Hematopoietic multipotent progenitor cell treated with erythropoietin and hydrocortisone succinate and interleukin-3 and kit ligand, for 6 days (in vitro differentiated cells): ENCODE measurements around the gene WDCP.
"Not testable (repeated sequence)": the region's sequence is repeated elsewhere in the genome, so short reads cannot be mapped to it uniquely, and the experiment has no call there.

ENCODE experiments used
- DNase-seq: peaks from one replicate; pipeline ENCODE4 v3.0.0-alpha.2; 2015

The WDCP gene

DNA sequence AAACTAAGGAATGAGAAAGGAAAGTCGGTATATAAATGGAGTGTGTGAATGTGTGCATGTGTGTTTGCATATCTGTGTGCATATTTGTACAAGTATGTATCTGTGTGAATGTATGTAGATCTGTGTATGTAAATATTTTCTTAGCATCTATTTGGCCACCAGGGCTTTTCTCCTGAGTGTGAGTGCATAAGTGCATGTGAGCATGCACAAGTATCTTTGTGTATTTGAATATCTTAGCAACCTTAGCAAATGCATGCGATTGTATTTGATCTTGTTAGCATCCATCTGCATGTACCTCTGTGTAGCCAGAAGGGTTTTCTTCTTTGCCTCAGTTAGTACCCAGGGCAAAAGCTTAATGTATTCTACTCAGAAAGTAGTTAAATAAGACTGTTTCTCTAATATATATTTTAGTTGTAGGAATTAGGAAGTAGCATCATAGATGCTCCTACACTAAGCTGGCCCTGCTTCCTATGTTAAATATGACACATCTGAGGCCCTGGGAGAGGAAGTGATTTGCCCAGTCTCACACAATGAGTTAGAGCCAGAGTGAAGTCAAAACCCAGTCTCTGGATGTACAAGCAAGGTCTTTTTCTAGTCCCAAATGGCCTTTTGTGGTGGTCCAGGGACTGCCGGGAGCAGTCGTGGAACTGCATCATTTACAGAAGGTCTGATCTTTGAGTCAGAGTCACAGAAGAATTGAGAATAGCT lies 11.5 kb upstream of the WDCP start:
- DNase-seq = no peak

DNA sequence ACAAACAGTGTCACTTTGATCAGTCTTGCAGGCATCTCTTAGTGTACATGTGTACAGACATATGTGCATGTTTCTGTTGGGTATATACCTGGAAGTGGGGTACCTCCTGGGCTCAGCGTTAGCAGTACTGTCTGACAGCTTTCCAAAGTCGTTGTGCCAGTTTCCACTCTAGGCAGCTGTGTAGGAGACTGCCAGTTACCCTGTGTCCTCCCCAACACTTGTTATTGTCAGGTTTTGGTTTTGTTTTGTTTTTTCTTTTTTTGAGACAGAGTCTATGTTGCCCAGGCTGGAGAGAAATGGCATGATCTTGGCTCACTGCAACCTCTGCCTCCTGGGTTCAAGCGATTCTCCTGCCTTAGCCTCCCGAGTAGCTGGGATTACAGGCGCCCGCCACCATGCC lies 8.6 kb upstream of the WDCP start:
- DNase-seq = no peak

DNA sequence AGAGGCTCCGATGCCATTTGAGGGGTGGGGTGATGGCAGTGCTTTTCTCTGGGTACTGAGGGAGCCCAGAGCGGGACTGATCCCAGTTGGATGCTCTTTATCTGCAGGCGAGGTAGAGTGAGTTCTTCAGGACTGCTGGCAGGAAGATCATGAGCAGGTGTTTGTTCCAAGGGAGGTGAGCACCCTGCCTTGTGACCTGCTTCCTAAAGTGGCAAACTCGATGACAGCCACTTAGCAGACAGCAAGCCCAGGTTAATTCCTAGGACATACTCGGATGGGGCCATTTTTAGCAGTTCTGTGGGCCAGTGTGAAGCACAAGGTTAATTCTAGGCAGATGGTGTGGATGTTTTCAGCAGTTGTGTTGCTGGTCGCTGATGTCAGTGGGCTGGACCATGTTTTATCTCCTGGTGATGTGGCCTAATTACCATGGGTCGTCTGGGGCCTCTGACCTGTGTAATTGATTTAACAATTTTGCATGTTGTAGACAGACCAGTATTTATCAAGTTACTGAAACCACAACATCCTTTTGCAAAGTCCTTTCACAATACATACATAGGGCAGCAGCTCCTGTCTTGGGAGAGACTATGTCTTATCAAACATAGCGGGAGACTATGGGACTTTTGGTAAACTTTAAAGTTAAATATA lies 7.3 kb upstream of the WDCP start:
- peak; percentile 50 for DNase-seq

- no peak for DNase-seq
Measured at GRCh38 chr2:24052951-24053350, 5.8 kb upstream of the WDCP start.

- DNase-seq = no peak
Measured at GRCh38 chr2:24051833-24052232, 4.6 kb upstream of the WDCP start.

DNA sequence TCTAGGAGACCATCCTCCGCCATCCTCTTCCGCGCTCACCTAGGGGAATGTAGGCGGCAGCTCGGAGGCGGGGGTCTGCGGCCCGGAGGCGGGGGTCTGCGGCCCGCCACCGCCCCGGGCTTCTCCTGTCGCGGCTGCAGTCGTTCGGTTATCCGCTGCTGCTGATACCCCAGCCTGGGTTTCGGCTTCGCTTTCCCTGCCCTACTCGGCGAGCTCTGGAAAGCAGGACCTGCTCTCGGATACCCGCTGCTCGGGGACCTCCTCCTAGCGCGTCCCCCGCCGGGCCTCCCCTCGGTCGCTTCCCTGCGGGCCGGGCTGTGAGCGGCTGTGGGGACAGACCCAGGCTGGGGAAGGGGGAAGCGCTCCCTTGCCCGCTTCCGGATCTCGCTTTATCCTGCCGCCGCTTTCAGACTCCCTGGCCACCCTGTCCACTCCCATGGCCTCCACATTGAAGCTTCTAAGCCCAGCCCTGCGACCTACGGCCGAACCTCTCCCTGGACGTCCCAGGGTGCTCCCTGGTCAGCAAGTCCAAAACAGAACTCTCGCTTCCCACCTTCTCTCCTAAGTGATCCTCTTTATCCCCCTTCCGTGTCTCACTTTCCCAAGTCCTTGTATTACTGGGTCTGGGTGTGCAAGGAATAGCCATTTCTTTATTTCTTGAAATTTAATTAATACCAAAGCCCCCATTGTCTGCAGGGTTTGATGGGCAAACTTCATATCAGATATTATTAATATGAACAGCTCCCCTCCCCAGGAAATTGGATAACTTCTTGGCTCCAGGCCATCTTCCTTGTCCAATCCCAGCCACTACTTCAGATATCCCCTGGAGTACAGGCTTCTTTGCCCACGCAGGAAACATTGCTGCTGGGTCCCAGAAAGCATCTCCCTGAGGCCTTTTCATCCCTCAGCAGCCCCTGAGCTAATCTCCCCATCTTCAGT lies 3.1 kb upstream of the WDCP start:
- DNase-seq = no peak

DNA sequence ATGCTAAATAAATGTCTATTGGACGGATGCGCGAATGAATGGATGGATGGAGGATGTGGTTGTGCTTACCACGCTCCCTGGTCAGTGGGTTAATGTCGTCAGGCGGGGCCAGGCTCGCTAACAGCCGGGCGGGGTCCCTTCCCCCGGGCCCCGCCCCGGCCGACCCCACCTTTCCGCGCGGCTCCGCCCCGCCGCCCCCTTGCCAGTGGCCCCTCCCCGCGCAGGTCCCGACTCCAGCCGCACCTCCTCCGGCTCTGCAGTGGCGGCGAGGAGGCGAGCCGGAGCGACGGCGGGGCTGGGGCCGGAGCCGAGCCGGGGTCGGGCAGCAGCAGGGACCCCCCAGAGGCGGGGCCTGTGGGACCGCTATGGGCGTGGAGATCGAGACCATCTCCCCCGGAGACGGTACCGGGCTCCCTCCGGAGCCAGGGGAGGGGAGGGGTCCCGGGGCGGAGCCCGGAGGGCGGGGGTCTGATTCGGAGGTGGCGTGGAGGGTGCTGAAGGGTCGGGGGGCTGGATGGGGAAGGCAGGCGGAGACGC lies 2.4 kb upstream of the WDCP start, which contains the start of gene FKBP1B:
Gene FKBP1B (plus strand): TSS at position 257 of the 537 bp plus-strand sequence. CDS start 109 bp downstream, at position 366.
- peak; percentile 80 for DNase-seq

GRCh38 chr2:24048769-24049484 lies 1.7 kb upstream of the WDCP start:
- DNase-seq = peak; percentile 49

- DNase-seq = no peak
Measured at GRCh38 chr2:24047703-24048033, 477 bp upstream of the WDCP start.

GRCh38 chr2:24046599-24046929 lies 627 bp downstream of the WDCP start:
- DNase-seq = no peak

- no peak for DNase-seq
Measured at GRCh38 chr2:24045511-24046508, 1.4 kb downstream of the WDCP start.

GRCh38 chr2:24043133-24043532 lies 4.1 kb downstream of the WDCP start:
- not testable (repeated sequence) for DNase-seq

DNA sequence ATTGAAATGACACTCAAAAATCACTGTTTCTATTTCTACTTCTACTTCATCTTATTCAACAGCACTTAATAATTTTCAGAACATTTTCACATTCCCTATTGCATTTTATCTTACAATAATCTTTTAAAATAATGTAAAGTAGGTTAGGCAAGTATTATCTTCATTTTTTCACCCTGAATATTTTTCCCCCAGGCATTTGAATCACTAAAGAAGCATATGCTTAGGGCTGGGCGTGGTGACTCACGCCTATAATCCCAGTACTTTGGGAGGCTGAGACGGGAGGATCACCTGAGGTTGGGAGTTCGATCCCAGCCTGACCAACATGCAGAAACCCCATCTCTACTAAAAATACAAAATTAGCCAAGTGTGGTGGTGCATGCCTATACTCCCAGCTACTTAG lies 6.7 kb downstream of the WDCP start:
- no peak for DNase-seq

DNA sequence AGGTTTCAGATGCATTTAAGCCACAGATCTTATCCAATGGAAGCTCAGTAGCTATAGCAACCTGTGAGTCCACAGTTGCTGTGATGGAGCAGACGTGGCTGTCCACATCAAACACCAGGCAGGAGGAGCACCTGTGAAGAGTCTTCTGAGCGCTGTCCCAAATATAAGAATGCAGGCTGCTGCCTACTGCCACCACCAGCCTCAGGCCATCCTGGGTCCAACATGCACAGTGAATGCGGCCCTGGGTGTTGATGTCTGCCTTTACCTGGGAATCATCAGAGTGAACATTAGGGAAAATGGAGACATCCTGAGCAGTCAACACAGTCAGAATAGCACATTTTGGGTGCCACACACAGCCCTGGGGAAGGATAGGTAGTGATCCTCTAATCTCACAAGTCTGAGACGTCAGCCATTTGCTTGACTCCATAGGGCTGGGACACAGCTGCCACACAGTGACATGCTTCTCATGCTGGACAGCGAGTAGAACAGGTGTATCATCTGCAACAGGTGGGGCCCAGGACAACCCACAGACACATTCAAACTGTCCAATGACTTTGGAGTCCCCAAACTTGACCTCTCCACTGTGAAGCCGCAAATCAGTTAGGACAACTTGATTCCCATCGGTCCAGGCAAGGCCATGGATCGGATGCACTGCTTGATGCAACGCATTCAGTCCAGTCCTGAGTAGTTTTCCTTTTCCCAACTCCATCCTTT lies 8.2 kb downstream of the WDCP start:
- no peak for DNase-seq

- no peak for DNase-seq
Measured at GRCh38 chr2:24026233-24026632, 21.0 kb downstream of the WDCP start.

GRCh38 chr2:24024996-24025663 lies 22.1 kb downstream of the WDCP start:
- DNase-seq = no peak

DNA sequence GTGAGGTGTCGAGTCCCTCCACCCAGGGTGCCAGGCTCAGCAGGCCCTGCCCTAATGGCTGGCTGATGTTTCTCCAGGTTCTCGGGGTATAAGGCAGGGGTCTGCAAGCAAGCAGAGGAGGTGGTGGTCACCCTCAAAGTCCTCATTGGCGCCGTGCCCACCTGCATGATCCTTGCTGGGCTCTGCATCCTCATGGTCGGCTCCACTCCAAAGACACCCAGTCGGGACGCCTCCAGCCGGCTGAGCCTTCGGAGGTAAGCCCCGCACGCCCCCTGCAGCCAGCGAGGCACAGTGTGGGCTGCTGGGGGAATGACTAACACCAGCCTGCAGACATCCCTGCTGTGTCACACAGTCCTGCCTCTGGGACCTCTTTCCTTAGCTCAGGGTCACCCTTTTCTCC lies 23.2 kb downstream of the WDCP start:
- no peak for DNase-seq

DNA sequence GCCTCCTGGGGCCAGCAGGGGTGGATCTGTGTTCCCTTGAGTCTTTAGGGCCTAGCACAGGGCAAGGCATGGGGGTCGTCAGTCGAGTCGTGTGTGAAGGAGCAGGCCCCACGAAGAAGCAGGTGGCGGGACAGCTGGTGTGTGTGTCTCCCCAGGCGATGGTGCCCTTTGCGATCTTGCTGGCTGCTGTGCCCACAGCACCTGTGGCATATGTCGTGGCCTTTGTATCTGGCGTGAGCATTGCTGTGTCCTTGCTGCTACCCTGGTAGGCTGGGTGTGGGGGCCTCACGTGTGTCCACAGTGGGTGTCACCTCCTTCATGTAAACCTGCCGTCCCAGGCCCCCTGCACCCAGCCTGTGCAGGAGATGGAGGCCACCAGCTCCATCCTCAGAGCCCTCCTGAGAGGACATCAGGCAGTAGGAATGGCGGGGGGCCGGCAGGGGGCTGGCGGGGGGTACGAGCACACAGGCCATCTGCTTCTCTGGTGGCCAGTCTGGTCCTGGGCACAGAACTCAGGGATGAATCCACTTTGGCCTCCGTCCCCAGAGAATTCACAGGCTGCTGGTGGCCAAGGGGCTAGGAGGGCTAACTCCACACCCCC lies 24.1 kb downstream of the WDCP start:
- DNase-seq = no peak

- DNase-seq = no peak
Measured at GRCh38 chr2:24022324-24022974, 24.7 kb downstream of the WDCP start.
